GM21576 (cell line): ENCODE data around the gene SEC14L5.

ENCODE experiments used
- ATAC-seq: cut with Tn5 transposase; IDR thresholded peaks from one replicate; pipeline ENCODE4 v1.9.1; 2021; ENCODE audit warnings: mild to moderate bottlenecking, moderate library complexity; ENCODE audit not compliant: unreplicated experiment

SEC14L5 gene

GRCh38 chr16:4957720-4958509, at the start of gene SEC14L5:
SEC14L5 (plus strand) TSS chr16:4958330; CDS start chr16:4959324, 994 bp downstream.
- ATAC-seq = peak; percentile 64

GRCh38 chr16:4908854-4909401, 49.2 kb upstream of the SEC14L5 start:
- ATAC-seq = no peak

- ATAC-seq = no peak
These were observed 48.3 kb upstream of the SEC14L5 start for GRCh38 chr16:4909825-4910224.

GRCh38 chr16:4910828-4911227, 47.3 kb upstream of the SEC14L5 start:
- ATAC-seq = no peak

GRCh38 chr16:4911970-4912386, 46.2 kb upstream of the SEC14L5 start:
- no peak for ATAC-seq

- no peak for ATAC-seq
These were observed 44.9 kb upstream of the SEC14L5 start for GRCh38 chr16:4913130-4913773.

- no peak for ATAC-seq
These were observed 44.2 kb upstream of the SEC14L5 start for GRCh38 chr16:4913774-4914525.

GRCh38 chr16:4914528-4915225, 43.5 kb upstream of the SEC14L5 start:
- ATAC-seq = no peak

GRCh38 chr16:4915226-4915761, 42.8 kb upstream of the SEC14L5 start:
- no peak for ATAC-seq

GRCh38 chr16:4917117-4917516, 41.0 kb upstream of the SEC14L5 start:
- ATAC-seq = no peak

- ATAC-seq = no peak
These were observed 39.3 kb upstream of the SEC14L5 start for GRCh38 chr16:4918781-4919251.

GRCh38 chr16:4920826-4921225, 37.3 kb upstream of the SEC14L5 start:
- no peak for ATAC-seq

GRCh38 chr16:4922721-4923342, 35.3 kb upstream of the SEC14L5 start:
- ATAC-seq = no peak

- no peak for ATAC-seq
These were observed 34.3 kb upstream of the SEC14L5 start for GRCh38 chr16:4923853-4924252.

- no peak for ATAC-seq
These were observed 33.4 kb upstream of the SEC14L5 start for GRCh38 chr16:4924593-4925292.

GRCh38 chr16:4925293-4925607, 32.9 kb upstream of the SEC14L5 start:
- ATAC-seq = no peak

- ATAC-seq = no peak
These were observed 32.3 kb upstream of the SEC14L5 start for GRCh38 chr16:4925791-4926190.

- ATAC-seq = no peak
These were observed 31.2 kb upstream of the SEC14L5 start for GRCh38 chr16:4926928-4927327.

- no peak for ATAC-seq
These were observed 30.5 kb upstream of the SEC14L5 start for GRCh38 chr16:4927661-4928060.
